ENCODE data around the gene PTGES3L. TPM values are rescaled to one million over a fixed set of nuclear protein-coding genes. Genes with fewer than 3 reads are reported as not detected.

Gene PTGES3L
- polyA plus RNA-seq (0.19 to 0.44 TPM (median 0.37 TPM) in 3 replicates), polyA minus RNA-seq (0.16 to 0.67 TPM (median 0.33 TPM) in 3 replicates)
- polyA plus RNA-seq (2011; ENCODE audit: low read depth): not detected
- 0.10 and 0.21 TPM in 2 replicates for polyA plus RNA-seq (2011; cell fraction: cytosol; rRNA removed)
- polyA plus RNA-seq (2011; cell fraction: nucleus; rRNA removed): 1.4 and 1.6 TPM in 2 replicates
- 0.16 and 0.26 TPM in 2 replicates for polyA plus RNA-seq (2012; ENCODE audit: low replicate concordance)
- not detected for polyA minus RNA-seq (2011; cell fraction: cytosol; rRNA and poly(A)+ RNA removed)
- 0.53 and 1.4 TPM in 2 replicates for polyA minus RNA-seq (2011; cell fraction: nucleus; rRNA and poly(A)+ RNA removed)

DNA sequence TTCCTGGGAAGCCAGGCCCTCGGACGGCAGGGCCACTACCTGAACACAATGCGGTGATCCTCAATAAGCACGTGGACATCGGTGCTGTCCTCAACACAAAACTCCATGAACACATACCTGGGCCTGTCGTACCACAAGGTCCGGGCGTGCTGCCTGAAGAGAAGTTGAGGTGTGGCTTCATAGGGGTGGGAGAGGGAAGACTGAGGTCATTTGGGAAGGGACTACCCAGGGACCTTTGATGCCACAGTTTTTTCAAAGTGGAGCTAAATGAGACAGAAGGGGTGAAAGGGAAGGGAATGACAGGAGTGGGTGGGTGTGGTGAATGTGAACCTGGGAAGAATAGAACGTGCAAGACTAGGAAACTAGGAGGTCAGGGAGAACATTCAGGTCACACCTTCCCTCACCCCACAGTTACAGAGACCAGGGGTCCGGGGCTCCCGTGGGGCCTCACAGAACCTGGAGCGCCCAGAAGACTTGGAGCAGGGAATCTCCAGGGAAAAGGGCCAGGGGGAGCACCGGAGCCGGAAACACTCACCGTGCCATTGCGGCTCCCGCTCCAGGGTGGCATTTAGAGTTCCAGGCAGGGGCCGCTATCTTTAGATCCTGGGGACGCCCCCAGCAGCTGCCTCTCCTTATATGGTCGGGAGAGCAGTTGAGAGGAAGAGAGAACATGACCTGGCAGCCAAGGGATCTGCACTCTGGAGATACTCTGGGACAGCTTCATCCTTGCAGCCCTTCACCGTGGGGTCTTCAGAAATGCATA, at the start of gene PTGES3L:
TSS of gene PTGES3L (minus strand) at position 570 of the 763 bp plus-strand sequence. CDS start at position 543, 27 bp downstream.
- FAIRE-seq: no peak
- no peaks in the 10 kb centered on the region for H3K27me3 ChIP-seq (ENCODE audit: control insufficient read depth, extremely low read depth, insufficient read depth, low read length)
- peak within 1 kb of the TSS; percentile 78 to 91 (median 90) for H3K4me3 ChIP-seq (ENCODE audit: control insufficient read depth in 2 of 3, extremely low read depth in 1 of 3, insufficient read depth in 2 of 3, low read depth in 1 of 3, low read length in 3 of 3)
- peaks cover 0 to 8% of the 10 kb centered on the region in 2 experiments for H3K36me3 ChIP-seq (ENCODE audit: control insufficient read depth in 2 of 2, extremely low read depth in 1 of 2, insufficient read depth in 2 of 2, low read length in 2 of 2)
- H3K79me2 ChIP-seq (ENCODE audit: control insufficient read depth, insufficient read depth, low read length): peaks cover 32% of the 10 kb centered on the region
- H3K9me3 ChIP-seq (ENCODE audit: control insufficient read depth, low read depth, low read length): no peaks in the 10 kb centered on the region
- H4K20me1 ChIP-seq (ENCODE audit: control insufficient read depth, extremely low read depth, insufficient read depth, low read length): no peaks in the 10 kb centered on the region
- peak within 1 kb of the TSS; percentile 96 for H3K4me2 ChIP-seq (ENCODE audit: control insufficient read depth, extremely low read depth, insufficient read depth, low read depth, low read length)
- H3K4me1 ChIP-seq (ENCODE audit: control insufficient read depth, extremely low read depth, insufficient read depth, low read length): peaks cover 14% of the 10 kb centered on the region
- peak within 1 kb of the TSS; percentile 85 for H3K9ac ChIP-seq (ENCODE audit: control insufficient read depth, extremely low read depth, insufficient read depth, low read length)
- dilution Hi-C loops (cut with MboI; ENCODE audit: extremely low pct_ligation_motif_present, low sequenced_read_pairs): no loop called here
- H3K27ac ChIP-seq (ENCODE audit: control insufficient read depth, insufficient read depth, low read length): peak within 1 kb of the TSS; percentile 78
- DNase-seq (ENCODE audit: low read depth, low spot score): no peak
- peak within 1 kb of the TSS; percentile 95 for H2AFZ ChIP-seq (ENCODE audit: control insufficient read depth, low read length)
- TF ChIP-seq, protein P1, sequence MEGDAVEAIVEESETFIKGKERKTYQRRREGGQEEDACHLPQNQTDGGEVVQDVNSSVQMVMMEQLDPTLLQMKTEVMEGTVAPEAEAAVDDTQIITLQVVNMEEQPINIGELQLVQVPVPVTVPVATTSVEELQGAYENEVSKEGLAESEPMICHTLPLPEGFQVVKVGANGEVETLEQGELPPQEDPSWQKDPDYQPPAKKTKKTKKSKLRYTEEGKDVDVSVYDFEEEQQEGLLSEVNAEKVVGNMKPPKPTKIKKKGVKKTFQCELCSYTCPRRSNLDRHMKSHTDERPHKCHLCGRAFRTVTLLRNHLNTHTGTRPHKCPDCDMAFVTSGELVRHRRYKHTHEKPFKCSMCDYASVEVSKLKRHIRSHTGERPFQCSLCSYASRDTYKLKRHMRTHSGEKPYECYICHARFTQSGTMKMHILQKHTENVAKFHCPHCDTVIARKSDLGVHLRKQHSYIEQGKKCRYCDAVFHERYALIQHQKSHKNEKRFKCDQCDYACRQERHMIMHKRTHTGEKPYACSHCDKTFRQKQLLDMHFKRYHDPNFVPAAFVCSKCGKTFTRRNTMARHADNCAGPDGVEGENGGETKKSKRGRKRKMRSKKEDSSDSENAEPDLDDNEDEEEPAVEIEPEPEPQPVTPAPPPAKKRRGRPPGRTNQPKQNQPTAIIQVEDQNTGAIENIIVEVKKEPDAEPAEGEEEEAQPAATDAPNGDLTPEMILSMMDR (optimal IDR thresholded peaks at IDR 0.05 in 1 of 3, IDR thresholded peaks at IDR 0.05 in 1 of 3, conservative IDR thresholded peaks at IDR 0.05 in 1 of 3; ENCODE audit: extremely low read depth in 1 of 3, insufficient read depth in 2 of 3, low read length in 3 of 3): no peak
- no peak for TF ChIP-seq EZH2 (IDR thresholded peaks at IDR 0.05; ENCODE audit: low read length)
- H3K9me1 ChIP-seq (ENCODE audit: control insufficient read depth, extremely low read depth, insufficient read depth, low read length): no peaks in the 10 kb centered on the region

DNA sequence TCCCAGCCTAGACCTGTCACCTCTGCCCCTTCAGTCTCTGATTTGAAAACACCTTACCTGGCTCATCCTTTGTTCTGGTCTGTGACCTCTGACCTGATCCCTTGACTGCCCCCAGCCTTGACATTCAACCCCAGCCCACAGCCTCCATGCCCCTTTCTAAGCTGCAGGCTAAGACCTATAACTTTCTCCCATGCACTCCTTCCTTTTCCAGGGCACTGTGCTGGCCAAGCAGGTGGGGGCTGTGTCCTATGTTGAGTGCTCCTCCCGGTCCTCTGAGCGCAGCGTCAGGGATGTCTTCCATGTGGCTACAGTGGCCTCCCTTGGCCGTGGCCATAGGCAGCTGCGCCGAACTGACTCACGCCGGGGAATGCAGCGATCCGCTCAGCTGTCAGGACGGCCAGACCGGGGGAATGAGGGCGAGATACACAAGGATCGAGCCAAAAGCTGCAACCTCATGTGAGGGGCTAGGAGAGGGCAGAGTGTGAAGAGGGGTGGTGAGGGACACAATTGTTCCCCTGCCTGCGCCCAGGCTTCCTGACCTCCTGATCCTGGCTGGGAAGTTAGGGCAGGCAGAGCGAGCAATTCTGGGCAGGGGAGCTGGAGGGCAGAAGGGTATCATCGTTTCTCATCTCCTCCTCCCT, 48.5 kb upstream of the PTGES3L start:
- no peak overlapping the region for H3K4me2 ChIP-seq (ENCODE audit: control insufficient read depth, extremely low read depth, insufficient read depth, low read depth, low read length)
- H3K4me3 ChIP-seq (ENCODE audit: control insufficient read depth in 2 of 3, extremely low read depth in 1 of 3, insufficient read depth in 2 of 3, low read depth in 1 of 3, low read length in 3 of 3): no peak overlapping the region
- dilution Hi-C loops (cut with MboI; ENCODE audit: extremely low pct_ligation_motif_present, low sequenced_read_pairs): no loop called here
- no peaks in the 10 kb centered on the region for H3K9me3 ChIP-seq (ENCODE audit: control insufficient read depth, low read depth, low read length)
- no peaks in the 10 kb centered on the region for H4K20me1 ChIP-seq (ENCODE audit: control insufficient read depth, extremely low read depth, insufficient read depth, low read length)
- no peak overlapping the region for H2AFZ ChIP-seq (ENCODE audit: control insufficient read depth, low read length)
- DNase-seq (ENCODE audit: low read depth, low spot score) (no peak), FAIRE-seq (no peak)
- H3K27me3 ChIP-seq (ENCODE audit: control insufficient read depth, extremely low read depth, insufficient read depth, low read length): peaks cover 17% of the 10 kb centered on the region
- no peaks in the 10 kb centered on the region for H3K9me1 ChIP-seq (ENCODE audit: control insufficient read depth, extremely low read depth, insufficient read depth, low read length)
- H3K36me3 ChIP-seq (ENCODE audit: control insufficient read depth in 2 of 2, extremely low read depth in 1 of 2, insufficient read depth in 2 of 2, low read length in 2 of 2): no peaks in the 10 kb centered on the region
- H3K9ac ChIP-seq (ENCODE audit: control insufficient read depth, extremely low read depth, insufficient read depth, low read length): no peak overlapping the region
- TF ChIP-seq, protein P1 (optimal IDR thresholded peaks at IDR 0.05 in 1 of 3, IDR thresholded peaks at IDR 0.05 in 1 of 3, conservative IDR thresholded peaks at IDR 0.05 in 1 of 3; ENCODE audit: extremely low read depth in 1 of 3, insufficient read depth in 2 of 3, low read length in 3 of 3): no peak
- no peak for TF ChIP-seq EZH2 (IDR thresholded peaks at IDR 0.05; ENCODE audit: low read length)
- H3K79me2 ChIP-seq (ENCODE audit: control insufficient read depth, insufficient read depth, low read length): no peaks in the 10 kb centered on the region
- H3K4me1 ChIP-seq (ENCODE audit: control insufficient read depth, extremely low read depth, insufficient read depth, low read length): peaks cover 3% of the 10 kb centered on the region
- H3K27ac ChIP-seq (ENCODE audit: control insufficient read depth, insufficient read depth, low read length): no peak overlapping the region
